ENCODE results near the gene TMEM117.
"Not testable (repeated sequence)": the region's sequence is repeated elsewhere in the genome, so short reads cannot be mapped to it uniquely, and the experiment has no call there.

The TMEM117 gene

DNA sequence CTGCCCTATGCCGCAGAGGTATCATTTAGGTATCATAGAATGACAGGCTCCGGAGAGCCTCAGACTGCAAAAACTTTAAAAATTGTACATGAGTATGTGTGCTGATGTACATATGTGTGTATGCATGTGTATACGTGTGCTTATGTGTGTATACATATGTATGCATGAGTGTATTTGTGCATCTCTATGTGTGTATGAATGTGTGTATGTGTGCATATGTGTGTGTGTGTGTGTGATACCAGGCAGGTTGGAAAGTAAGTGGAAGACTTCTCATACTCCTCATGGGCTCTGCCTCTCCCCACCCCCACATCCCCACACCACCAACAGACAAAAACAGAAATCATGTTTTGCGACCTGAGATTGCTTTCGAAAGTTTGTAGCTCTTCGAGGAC, 621 bp upstream of the TMEM117 start:
- in situ Hi-C loops (cut with HindIII; ENCODE audit: low pct_ligation_motif_present, low pct_unique_long_range_greater_than_20kb, low sequenced_read_pairs) = no loop called here
- no peak for DNase-seq

DNA sequence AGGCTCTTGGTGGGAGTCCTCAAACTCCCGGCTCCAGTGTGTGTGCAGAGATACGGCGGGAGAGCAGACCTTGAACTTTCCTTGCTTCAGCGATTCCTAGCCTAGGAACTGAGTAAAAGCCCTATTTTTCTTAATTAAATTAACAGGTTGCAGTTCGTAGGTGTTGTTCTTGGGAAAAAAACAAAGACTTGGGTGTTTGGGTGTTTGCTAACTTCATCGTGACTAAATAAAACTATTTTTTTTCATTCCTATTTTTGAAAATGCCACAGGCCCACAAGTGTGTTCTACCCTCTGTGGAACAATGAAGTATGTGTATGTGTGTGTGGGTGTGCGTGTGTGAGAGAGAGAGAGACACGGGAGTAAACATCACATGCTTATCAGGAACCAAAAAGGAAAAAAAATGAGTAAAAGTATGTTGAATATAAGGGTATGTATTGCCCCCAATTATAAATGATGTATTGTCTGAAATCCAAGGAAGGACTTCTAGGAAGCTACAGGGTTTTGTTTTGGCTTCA, 651 bp downstream of the TMEM117 start:
- in situ Hi-C loops (cut with HindIII; ENCODE audit: low pct_ligation_motif_present, low pct_unique_long_range_greater_than_20kb, low sequenced_read_pairs) = no loop called here

GRCh38 chr12:43840338-43840737, 4.5 kb downstream of the TMEM117 start:
- DNase-seq = no peak
- in situ Hi-C loops (cut with HindIII; ENCODE audit: low pct_ligation_motif_present, low pct_unique_long_range_greater_than_20kb, low sequenced_read_pairs) = no loop called here

More for the DNA sequence above, 651 bp downstream of the TMEM117 start:
- peak; percentile 22 for DNase-seq

- DNase-seq = no peak
- in situ Hi-C loops (cut with HindIII; ENCODE audit: low pct_ligation_motif_present, low pct_unique_long_range_greater_than_20kb, low sequenced_read_pairs) = no loop called here
Observed at GRCh38 chr12:43841253-43841652, 5.4 kb downstream of the TMEM117 start.

DNA sequence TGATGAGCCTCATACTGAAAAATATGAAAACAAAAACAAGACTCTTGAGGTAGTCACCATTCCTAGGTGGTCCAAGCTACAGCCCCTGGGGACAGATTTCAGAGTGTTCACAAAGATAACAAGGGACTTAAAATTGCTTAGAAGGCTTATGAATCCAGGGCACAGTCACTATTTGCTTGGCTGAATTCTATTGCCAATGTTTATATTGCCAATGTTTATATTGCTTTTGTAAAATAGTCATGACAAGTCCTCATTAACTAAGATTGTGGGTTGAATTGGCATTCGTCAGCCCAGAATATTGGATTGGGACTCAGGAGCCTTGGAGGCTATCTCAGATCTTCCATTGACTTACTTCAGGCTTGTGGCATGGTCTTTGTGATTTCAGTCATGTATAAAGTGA, 6.4 kb downstream of the TMEM117 start:
- DNase-seq = no peak
- in situ Hi-C loops (cut with HindIII; ENCODE audit: low pct_ligation_motif_present, low pct_unique_long_range_greater_than_20kb, low sequenced_read_pairs) = no loop called here

- DNase-seq = peak; percentile 72
- in situ Hi-C loops (cut with HindIII; ENCODE audit: low pct_ligation_motif_present, low pct_unique_long_range_greater_than_20kb, low sequenced_read_pairs) = not testable (repeated sequence)
Observed at GRCh38 chr12:43847425-43848225, 11.7 kb downstream of the TMEM117 start.

DNA sequence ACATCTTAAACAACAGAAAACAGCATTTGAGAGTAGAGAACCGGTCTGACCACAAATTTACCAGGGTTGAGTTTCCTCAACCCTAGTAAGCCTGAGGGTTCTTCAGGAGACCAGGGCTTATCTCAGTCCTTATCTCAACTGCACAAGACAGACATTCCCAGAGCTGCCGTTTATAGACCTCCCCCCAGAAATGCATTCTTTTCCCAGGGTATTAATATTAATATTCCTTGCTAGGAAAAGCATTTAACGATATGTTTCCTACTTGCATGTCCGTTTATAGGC, 12.3 kb downstream of the TMEM117 start:
- no peak for DNase-seq
- in situ Hi-C loops (cut with HindIII; ENCODE audit: low pct_ligation_motif_present, low pct_unique_long_range_greater_than_20kb, low sequenced_read_pairs) = no loop called here

DNA sequence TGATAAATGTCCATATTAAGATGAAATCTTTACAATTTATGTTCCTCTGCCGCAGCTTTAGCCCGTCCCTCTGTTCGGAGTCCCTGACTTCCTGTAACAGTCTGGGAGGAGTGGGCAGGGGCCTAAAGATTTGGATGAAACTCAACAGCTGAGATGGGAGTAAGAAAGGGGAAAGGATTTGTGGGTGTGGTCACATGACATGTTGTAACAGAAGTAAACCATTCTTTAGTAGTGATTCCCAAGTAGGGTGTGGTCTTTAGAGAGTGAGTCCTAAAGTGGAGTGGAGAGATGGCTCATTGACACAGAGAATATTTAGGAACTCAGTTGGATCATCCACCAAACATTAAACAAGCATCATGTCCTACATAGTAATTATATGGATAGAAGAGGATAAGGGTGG, 12.9 kb downstream of the TMEM117 start:
- in situ Hi-C loops (cut with HindIII; ENCODE audit: low pct_ligation_motif_present, low pct_unique_long_range_greater_than_20kb, low sequenced_read_pairs) = no loop called here
- DNase-seq = no peak

DNA sequence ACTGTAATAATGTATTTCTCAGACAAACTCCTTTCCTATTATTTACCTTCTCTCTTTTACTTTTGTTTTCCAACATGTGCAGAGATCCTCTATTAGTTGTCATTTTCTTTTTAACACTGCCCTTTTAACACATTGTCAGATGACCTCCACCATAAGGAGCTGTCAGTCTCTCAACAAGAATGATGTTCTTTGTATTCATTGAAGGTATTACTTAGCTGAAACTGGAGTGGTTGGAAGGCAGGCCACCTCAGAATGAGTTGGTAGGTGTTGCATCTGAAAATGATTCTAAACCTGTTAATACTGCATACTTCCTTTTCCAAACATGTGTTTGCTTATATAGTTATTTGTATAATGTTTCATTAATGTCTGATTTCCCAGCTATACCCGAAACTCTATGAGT, 16.9 kb downstream of the TMEM117 start:
- in situ Hi-C loops (cut with HindIII; ENCODE audit: low pct_ligation_motif_present, low pct_unique_long_range_greater_than_20kb, low sequenced_read_pairs) = no loop called here
- no peak for DNase-seq

DNA sequence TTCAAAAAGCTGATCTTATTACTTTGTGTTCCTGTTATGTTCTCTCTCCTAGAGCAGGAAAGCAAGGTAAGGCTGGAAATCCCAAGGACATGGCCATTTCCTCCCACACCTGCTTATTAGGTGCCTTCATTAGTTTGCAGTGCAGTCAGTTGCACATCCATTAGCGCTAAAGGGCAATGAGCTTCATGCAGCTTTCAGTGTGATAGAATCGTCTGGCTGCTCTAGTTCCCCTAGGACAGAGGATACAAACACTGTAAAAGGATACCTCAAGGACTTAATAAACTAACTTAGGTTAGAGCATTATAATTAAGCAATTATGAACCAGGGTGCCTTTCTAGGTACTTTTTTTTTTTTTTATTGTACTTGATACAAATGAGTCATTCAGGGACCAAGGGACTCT, 21.1 kb downstream of the TMEM117 start:
- in situ Hi-C loops (cut with HindIII; ENCODE audit: low pct_ligation_motif_present, low pct_unique_long_range_greater_than_20kb, low sequenced_read_pairs) = no loop called here
- no peak for DNase-seq

DNA sequence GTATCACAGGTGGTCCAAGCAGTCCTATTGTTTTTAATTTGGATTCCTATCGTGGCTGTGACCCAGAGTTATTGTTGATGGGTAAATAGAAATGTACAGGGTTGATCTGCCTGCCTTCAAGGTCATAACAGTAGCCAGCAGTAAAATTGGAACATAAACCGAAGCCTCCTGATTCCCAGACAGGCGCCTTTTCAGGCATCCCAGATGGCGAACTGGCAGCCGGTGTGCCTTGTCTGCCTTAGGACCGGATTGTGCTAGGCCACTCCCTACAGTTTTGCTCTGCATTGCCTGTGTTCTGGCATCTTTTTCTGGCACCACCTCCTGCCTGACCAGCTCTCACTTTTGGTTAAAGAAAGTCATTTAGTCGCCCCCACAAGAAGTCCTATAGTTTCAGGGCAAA, 22.2 kb downstream of the TMEM117 start:
- DNase-seq = no peak
- in situ Hi-C loops (cut with HindIII; ENCODE audit: low pct_ligation_motif_present, low pct_unique_long_range_greater_than_20kb, low sequenced_read_pairs) = no loop called here

GRCh38 chr12:43858991-43859390, 23.1 kb downstream of the TMEM117 start:
- in situ Hi-C loops (cut with HindIII; ENCODE audit: low pct_ligation_motif_present, low pct_unique_long_range_greater_than_20kb, low sequenced_read_pairs) = no loop called here

GRCh38 chr12:43861015-43861839, 25.3 kb downstream of the TMEM117 start:
- no peak for DNase-seq
- in situ Hi-C loops (cut with HindIII; ENCODE audit: low pct_ligation_motif_present, low pct_unique_long_range_greater_than_20kb, low sequenced_read_pairs) = no loop called here

More at GRCh38 chr12:43858991-43859390, 23.1 kb downstream of the TMEM117 start:
- no peak for DNase-seq

GRCh38 chr12:43861840-43862150, 25.9 kb downstream of the TMEM117 start:
- no peak for DNase-seq
- in situ Hi-C loops (cut with HindIII; ENCODE audit: low pct_ligation_motif_present, low pct_unique_long_range_greater_than_20kb, low sequenced_read_pairs) = no loop called here

GRCh38 chr12:43863770-43864366, 28.0 kb downstream of the TMEM117 start:
- in situ Hi-C loops (cut with HindIII; ENCODE audit: low pct_ligation_motif_present, low pct_unique_long_range_greater_than_20kb, low sequenced_read_pairs) = no loop called here
- DNase-seq = no peak

DNA sequence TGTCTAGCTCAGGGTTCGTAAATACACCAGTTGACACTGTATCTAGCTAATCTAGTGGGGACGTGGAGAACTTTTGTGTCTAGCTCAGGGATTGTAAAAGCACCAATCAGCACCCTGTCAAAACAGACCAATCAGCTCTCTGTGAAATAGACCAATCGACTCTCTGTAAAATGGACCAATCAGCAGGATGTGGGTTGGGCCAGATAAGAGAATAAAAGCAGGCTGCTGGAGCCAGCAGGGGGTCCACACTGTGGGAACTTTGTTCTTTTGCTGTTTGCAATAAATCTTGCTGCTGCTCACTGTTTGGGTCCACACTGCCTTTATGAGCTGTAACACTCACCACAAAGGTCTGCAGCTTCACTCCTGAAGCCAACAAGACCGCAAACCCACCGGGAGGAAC, 28.7 kb downstream of the TMEM117 start:
- in situ Hi-C loops (cut with HindIII; ENCODE audit: low pct_ligation_motif_present, low pct_unique_long_range_greater_than_20kb, low sequenced_read_pairs); DNase-seq: not testable (repeated sequence)

- in situ Hi-C loops (cut with HindIII; ENCODE audit: low pct_ligation_motif_present, low pct_unique_long_range_greater_than_20kb, low sequenced_read_pairs) = no loop called here
- DNase-seq = no peak
Observed at GRCh38 chr12:43869184-43869583, 33.3 kb downstream of the TMEM117 start.

DNA sequence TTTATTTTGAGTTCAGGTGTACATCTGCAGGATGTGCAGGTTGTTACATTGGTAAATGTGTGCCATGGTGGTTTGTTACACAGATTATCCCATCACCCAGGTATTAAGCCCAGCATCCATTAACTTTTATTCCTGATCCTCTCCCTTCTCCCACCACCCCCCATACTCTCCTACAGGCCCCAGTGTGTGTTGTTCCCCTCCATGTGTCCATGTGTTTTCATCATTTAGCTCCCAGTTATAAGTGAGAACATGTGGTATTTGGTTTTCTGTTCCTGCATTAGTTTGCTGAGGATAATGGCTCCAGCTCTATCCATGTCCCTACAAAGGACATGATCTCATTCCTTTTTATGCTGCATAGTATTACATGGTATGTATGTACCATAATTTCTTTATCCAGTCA, 33.9 kb downstream of the TMEM117 start:
- DNase-seq; in situ Hi-C loops (cut with HindIII; ENCODE audit: low pct_ligation_motif_present, low pct_unique_long_range_greater_than_20kb, low sequenced_read_pairs): not testable (repeated sequence)

DNA sequence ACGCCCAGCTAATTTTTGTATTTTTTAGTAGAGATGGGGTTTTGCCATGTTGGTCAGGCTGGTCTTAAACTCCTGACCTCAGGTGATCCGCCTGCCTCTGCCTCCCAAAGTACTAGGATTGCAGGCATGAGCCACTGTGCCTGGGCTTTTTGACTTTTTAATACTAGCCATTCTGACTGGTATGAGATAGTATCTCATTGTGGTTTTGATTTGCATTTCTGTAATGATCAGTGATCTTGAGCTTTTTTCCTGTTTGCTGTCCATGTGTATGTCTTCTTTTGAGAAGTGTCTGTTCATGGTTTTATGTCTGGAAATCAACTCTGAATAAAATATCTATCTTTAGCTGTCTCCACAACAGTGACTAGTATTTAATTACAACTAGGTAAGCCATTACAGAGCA, 35.4 kb downstream of the TMEM117 start:
- DNase-seq; in situ Hi-C loops (cut with HindIII; ENCODE audit: low pct_ligation_motif_present, low pct_unique_long_range_greater_than_20kb, low sequenced_read_pairs): not testable (repeated sequence)
